Activated T-cell treated with anti-CD3 and anti-CD28 coated beads, Interleukin-2, amount 50 U/mL, for 72 hours (primary cell): ENCODE results near the gene GNAT3. TPM values are rescaled to one million over a fixed set of nuclear protein-coding genes. Genes with fewer than 3 reads are reported as not detected.

Experiments
- ATAC-seq, 2 donors: fragments of 150-1000 bp; cut with Tn5 transposase; replicated peaks in 1 of 2; 2 replicates each; pipeline ENCODE4 v1.10.0; 2021; ENCODE audit warnings: moderate library complexity in 2 of 2, mild to moderate bottlenecking in 1 of 2
- DNase-seq, 2 donors: peaks; one replicate each; pipeline ENCODE4 v3.0.0; 2021 to 2022; ENCODE audit warnings: mixed read lengths in 1 of 2
- H3K27ac Mint-ChIP-seq: one replicate; pipeline ENCODE4 v1.8.0; 2022; ENCODE audit warnings: mild to moderate bottlenecking, moderate library complexity, mixed read lengths
- H3K27me3 Mint-ChIP-seq: one replicate; pipeline ENCODE4 v1.8.0; 2022; ENCODE audit warnings: low read depth, mixed read lengths
- H3K36me3 Mint-ChIP-seq, 2 donors: one replicate each; pipeline ENCODE4 v1.8.0; 2022; ENCODE audit warnings: mixed read lengths in 2 of 2, mild to moderate bottlenecking in 1 of 2; ENCODE audit not compliant: insufficient read depth in 2 of 2
- H3K4me1 Mint-ChIP-seq: one replicate; pipeline ENCODE4 v1.8.0; 2022; ENCODE audit warnings: low read depth, mixed read lengths
- H3K4me3 Mint-ChIP-seq, 2 donors: one replicate each; pipeline ENCODE4 v1.8.0; 2022; ENCODE audit warnings: mild to moderate bottlenecking in 2 of 2, mixed read lengths in 2 of 2, moderate library complexity in 2 of 2
- H3K9me3 Mint-ChIP-seq, 2 donors: one replicate each; pipeline ENCODE4 v1.8.0; 2022; ENCODE audit warnings: mixed read lengths in 2 of 2
- total RNA-seq, 2 donors: library from RNA; stranded (reverse); gene quantifications; one replicate each; pipeline ENCODE4 v1.2.3, GENCODE V29; 2022

GNAT3 gene
- total RNA-seq = not detected

DNA sequence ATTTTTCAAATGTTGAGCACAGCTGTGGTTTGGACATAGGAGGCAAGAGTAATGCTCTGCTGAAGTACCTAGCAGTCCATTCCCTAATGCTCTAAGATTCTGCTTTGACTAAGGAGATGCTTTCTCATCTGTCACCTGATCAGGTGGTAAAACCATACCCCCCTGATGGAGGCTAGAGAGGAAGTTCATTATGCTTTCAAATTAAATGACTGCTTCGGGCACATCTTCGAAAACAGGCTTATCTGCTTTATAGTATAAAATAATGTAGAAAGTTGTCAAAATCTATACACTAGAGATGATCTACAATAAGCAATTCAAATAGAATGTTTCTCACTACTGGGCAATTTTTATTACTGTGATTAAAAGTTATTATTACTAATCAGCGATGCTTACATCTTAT is at the start of gene GNAT3:
GNAT3 (minus strand) TSS at position 101 of the 400 bp plus-strand sequence. CDS start 138 bp downstream, outside the sequence.
- Mint-ChIP-seq H3K4me3 (no peak within 1 kb of the TSS), H3K4me1 (no peaks in the 10 kb centered on the region), H3K9me3 (no peaks in the 10 kb centered on the region), H3K27ac (no peak within 1 kb of the TSS), H3K36me3 (no peaks in the 10 kb centered on the region), H3K27me3 (no peaks in the 10 kb centered on the region)
- no peak for ATAC-seq
- no peak for DNase-seq

DNA sequence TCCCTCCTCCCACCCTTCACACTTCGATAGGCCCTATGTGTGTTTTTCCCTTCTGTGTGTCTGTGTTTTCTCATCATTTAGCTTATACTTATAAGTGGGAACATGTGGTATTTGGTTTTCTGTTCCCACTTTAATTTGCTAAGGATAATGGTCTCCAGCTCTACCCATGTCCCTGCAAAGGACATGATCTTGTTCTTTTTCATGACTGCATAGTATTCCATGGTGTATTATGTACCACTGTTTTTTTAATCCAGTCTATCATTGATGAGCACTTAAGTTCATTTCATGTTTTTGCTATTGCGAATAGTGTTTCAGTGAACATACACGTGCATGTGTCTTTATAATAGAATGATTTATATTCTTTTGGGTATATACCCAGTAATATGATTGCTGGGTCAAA is 46.3 kb upstream of the GNAT3 start:
- ATAC-seq (no peak), DNase-seq (no peak)
- Mint-ChIP-seq H3K4me3 (no peak overlapping the region), H3K9me3 (peaks cover 12 to 17% of the 10 kb centered on the region in 2 donors), H3K27ac (no peak overlapping the region), H3K27me3 (no peaks in the 10 kb centered on the region), H3K36me3 (peaks cover 0 to 7% of the 10 kb centered on the region in 2 donors), H3K4me1 (no peaks in the 10 kb centered on the region)

DNA sequence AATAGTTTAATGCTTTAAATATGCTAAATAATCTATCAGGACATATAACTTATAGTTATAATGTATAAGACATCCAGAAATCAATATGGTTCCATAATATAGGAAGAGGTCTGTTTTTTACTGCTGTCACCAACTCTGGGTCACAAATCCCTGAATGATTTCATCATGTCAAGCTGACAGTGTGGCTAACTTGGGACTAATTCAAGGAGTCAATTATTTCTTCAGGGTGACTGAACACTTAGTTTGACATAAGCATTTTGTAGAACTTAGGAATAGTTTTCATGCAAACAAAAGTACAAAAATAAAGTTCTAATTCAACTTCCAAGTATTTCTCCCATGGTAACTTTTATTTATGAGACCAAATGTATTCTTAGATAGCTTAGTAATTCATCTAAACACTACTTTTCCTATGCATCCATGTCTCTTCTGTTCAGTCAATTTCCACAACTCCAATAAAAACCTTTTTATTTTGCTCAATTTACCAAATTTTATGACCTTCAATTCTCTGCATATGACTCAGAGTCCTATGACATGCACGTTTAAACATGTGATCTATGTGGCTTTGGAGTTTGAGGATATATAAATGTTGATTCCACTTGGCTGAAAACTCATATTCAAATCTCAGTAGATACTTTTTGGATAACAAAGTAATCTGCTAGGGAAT is 40.3 kb upstream of the GNAT3 start:
- H3K27ac Mint-ChIP-seq = no peak overlapping the region
- H3K4me3 Mint-ChIP-seq = no peak overlapping the region
- DNase-seq (no peak), ATAC-seq (no peak)
- peaks cover 2% of the 10 kb centered on the region in 2 donors for H3K9me3 Mint-ChIP-seq
- no peaks in the 10 kb centered on the region for H3K36me3 Mint-ChIP-seq
- H3K27me3 Mint-ChIP-seq = no peaks in the 10 kb centered on the region
- H3K4me1 Mint-ChIP-seq = no peaks in the 10 kb centered on the region

DNA sequence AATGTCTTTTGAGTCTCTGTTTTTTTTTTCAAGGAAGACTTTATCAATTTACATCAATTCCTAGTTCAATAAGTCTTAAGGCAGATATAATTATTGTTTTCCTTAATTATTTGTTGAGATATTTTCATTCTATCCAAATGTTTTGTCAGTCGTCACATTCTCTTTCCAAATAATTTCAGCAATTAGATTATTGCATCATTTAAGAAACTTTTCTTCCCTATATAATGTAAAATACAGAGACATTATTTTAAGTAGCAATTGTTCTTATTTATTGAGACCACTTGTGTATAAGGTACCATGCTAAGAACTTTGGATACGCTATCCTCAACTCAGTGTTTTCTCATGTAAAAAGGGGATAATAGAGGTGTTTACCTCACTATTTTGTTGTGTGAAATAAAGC is 38.1 kb upstream of the GNAT3 start:
- no peaks in the 10 kb centered on the region for H3K36me3 Mint-ChIP-seq
- H3K27ac Mint-ChIP-seq = no peak overlapping the region
- no peak overlapping the region for H3K4me3 Mint-ChIP-seq
- ATAC-seq (no peak), DNase-seq (no peak)
- H3K9me3 Mint-ChIP-seq = peaks cover 2 to 3% of the 10 kb centered on the region in 2 donors
- H3K27me3 Mint-ChIP-seq = no peaks in the 10 kb centered on the region
- H3K4me1 Mint-ChIP-seq = no peaks in the 10 kb centered on the region

DNA sequence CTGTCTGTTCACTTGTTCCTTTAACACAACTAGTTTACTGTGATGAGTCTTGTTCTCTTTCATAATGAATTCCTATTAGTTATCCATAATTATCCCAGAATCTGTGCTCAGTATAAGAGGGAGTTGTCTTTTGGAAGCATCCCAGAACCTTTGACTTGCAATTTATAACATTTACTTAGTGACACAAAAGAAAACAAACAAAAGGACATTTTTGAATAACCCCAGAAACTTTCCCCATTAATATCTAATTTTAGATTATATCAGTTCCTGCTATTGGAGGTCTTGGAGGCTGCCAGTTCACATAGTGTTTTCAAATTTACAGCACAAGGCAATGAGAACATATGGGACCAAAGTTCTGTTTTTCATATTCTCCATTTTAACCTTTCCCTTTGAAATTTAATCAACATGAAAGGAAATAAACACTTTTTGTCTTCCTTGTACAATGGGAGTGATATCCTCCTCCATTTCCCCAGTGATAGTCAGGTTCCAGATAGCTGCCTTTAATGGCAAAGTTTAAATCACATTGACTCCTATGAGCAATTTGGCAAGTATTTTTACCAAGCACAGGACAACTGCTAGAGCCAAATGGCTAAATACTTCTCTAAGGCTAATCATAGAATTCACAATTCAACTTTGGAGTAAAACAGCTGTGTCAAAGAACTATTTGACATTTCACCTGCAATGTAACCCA is 37.1 kb upstream of the GNAT3 start:
- Mint-ChIP-seq H3K4me1 (no peaks in the 10 kb centered on the region), H3K27me3 (no peaks in the 10 kb centered on the region), H3K9me3 (peaks cover 3 to 4% of the 10 kb centered on the region in 2 donors), H3K36me3 (no peaks in the 10 kb centered on the region), H3K4me3 (no peak overlapping the region), H3K27ac (no peak overlapping the region)
- DNase-seq = no peak
- ATAC-seq = no peak

DNA sequence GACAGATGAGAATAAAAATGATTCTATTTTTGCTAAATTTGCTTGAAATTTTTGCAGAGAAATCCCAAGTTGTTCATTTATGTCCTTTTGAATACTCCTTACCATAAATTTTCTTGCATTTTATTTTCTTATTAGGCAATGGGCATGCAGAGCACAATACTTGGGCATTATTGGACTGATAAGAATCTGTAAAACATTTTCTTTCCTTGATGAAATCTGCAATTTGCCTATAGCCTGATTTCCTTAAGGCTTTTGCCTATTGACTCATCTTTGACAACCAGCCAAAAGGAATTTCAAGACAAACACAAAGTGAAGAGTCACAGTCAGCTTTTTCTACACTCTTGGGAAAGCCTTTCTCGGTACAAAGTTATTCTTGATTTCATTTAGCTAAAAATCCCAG is 30.5 kb upstream of the GNAT3 start:
- no peak overlapping the region for H3K4me3 Mint-ChIP-seq
- H3K9me3 Mint-ChIP-seq = peaks cover 2 to 3% of the 10 kb centered on the region in 2 donors
- DNase-seq (no peak), ATAC-seq (no peak)
- H3K4me1 Mint-ChIP-seq = no peaks in the 10 kb centered on the region
- no peaks in the 10 kb centered on the region for H3K36me3 Mint-ChIP-seq
- H3K27me3 Mint-ChIP-seq = no peaks in the 10 kb centered on the region
- no peak overlapping the region for H3K27ac Mint-ChIP-seq

DNA sequence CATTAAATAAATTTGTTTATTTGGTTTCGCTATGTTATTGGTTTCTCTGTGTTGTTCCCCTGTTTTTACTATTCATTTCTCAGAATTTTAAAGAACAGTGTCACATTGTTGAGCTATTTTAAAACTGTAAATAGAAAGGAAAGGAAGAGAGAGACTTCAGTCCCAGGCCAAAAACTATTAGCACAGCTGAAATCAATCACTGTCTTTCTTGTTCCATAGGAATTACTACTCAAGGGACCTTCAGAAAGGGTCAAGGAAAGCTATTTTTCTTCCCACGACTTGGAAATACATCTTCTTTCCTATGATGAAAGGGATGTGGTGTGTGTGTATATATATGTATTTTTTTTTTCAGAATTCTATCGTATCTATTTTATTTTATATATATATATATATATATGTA is 29.0 kb upstream of the GNAT3 start:
- Mint-ChIP-seq H3K36me3 (no peaks in the 10 kb centered on the region), H3K9me3 (peaks cover 0 to 2% of the 10 kb centered on the region in 2 donors), H3K4me3 (no peak overlapping the region), H3K27me3 (no peaks in the 10 kb centered on the region), H3K27ac (no peak overlapping the region), H3K4me1 (no peaks in the 10 kb centered on the region)
- DNase-seq (no peak), ATAC-seq (no peak)

DNA sequence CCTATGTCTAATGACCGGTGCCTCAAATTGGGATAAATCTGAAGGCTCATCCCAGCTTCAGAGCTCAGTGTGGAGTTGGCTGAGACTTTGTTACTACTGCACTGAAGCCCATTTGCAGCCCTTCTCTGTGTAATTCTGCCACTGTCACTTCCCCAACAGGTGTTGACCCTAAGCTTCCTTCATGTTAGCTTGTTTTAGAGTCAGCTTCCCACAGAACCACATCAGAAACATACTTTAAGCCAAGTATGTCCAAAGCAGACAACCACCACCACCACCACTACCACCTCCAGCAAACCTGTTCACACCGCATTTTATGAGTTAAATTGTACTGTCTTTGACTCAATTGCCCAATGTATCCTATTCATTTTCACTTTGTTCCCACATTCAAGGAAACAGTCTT is 25.2 kb upstream of the GNAT3 start:
- H3K4me3 Mint-ChIP-seq = no peak overlapping the region
- H3K27me3 Mint-ChIP-seq = no peaks in the 10 kb centered on the region
- H3K36me3 Mint-ChIP-seq = no peaks in the 10 kb centered on the region
- H3K9me3 Mint-ChIP-seq = no peaks in the 10 kb centered on the region
- no peak overlapping the region for H3K27ac Mint-ChIP-seq
- ATAC-seq (no peak), DNase-seq (no peak)
- H3K4me1 Mint-ChIP-seq = no peaks in the 10 kb centered on the region

DNA sequence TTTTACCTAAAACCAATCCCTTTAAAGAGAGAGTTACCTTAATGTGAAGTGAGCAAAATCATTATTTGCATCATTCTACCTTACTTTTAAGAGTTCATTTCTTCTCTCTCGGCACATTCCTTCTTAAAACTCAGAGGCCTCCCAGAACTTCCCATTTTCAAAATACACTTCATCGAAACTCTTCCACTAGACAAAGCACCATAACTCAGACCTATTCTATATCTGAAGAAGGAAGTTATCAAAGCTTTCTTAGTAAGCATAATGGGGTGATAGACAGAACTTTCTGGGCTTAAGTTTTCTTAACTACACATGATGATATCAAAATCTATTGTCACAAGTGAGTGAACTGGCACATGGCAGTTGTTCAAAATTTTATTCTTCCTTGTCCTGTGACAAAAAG is 24.6 kb upstream of the GNAT3 start:
- no peaks in the 10 kb centered on the region for H3K9me3 Mint-ChIP-seq
- H3K4me1 Mint-ChIP-seq = no peaks in the 10 kb centered on the region
- no peaks in the 10 kb centered on the region for H3K27me3 Mint-ChIP-seq
- no peak overlapping the region for H3K4me3 Mint-ChIP-seq
- no peaks in the 10 kb centered on the region for H3K36me3 Mint-ChIP-seq
- no peak overlapping the region for H3K27ac Mint-ChIP-seq
- DNase-seq (no peak), ATAC-seq (no peak)

DNA sequence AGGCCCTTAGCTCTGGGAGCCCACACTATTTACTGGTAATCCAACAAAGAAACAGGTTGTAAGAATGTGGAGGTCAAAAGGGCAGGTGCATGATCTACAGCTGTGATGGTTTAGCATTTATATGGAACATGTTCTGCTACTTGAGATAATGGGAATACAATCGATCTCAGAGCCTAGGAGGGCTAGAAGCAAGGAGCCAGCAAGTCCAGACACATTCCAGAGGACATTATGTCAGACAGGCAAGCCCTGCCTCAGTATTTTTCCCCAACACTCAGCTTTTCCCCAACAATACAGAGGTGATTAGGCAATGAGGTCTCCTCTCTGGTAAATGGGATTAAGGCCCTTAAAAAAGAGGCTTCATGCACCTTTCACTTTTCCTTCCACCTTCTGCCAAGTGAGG is 21.4 kb upstream of the GNAT3 start:
- no peak overlapping the region for H3K27ac Mint-ChIP-seq

DNA sequence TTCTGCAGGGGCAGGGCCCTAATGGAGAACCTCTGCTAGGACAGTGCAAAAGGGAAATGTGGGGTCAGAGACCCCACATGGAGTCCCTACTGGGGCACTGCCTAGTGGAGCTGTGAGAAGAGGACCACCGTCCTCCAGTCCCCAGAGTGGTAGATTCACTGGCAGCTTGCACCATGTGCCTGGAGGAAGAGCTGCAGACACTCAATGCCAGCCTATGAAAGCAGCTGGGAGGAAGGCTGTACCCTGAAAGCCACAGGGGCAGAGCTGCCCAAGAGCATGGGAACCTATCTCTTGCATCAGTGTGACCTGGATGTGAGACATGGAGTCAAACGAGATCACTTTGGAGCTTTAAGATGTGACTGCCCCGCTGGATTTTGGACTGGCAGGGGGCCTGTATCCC is 20.3 kb upstream of the GNAT3 start:
- Mint-ChIP-seq H3K36me3 (no peaks in the 10 kb centered on the region), H3K9me3 (no peaks in the 10 kb centered on the region), H3K4me3 (no peak overlapping the region), H3K4me1 (no peaks in the 10 kb centered on the region), H3K27ac (no peak overlapping the region), H3K27me3 (no peaks in the 10 kb centered on the region)
- DNase-seq (no peak), ATAC-seq (no peak)

More for the DNA sequence above, 21.4 kb upstream of the GNAT3 start:
- Mint-ChIP-seq H3K4me3 (no peak overlapping the region), H3K9me3 (no peaks in the 10 kb centered on the region), H3K27me3 (no peaks in the 10 kb centered on the region), H3K4me1 (no peaks in the 10 kb centered on the region), H3K36me3 (no peaks in the 10 kb centered on the region)
- no peak for DNase-seq
- no peak for ATAC-seq

DNA sequence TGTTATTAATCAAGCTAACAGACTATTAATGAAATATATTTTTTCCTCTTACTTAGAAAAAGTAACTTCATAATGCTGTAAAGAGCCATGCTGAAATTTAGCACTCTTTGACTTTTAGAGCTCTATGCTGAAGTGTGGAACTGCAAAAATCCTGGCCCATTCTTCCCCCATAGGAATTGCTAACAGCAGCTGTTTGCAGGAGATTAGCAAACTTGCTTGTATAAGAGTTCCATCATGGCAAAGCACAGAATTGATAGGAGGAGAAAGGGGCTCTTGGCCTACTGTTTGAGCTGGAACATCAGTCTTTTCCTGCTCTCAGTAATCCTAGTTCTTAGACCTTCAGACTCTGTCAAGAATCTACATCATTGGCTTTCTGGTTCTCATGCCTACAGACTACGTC is 18.3 kb upstream of the GNAT3 start:
- Mint-ChIP-seq H3K27ac (no peak overlapping the region), H3K4me3 (no peak overlapping the region), H3K9me3 (peaks cover 0 to 2% of the 10 kb centered on the region in 2 donors), H3K4me1 (no peaks in the 10 kb centered on the region), H3K27me3 (no peaks in the 10 kb centered on the region), H3K36me3 (no peaks in the 10 kb centered on the region)
- no peak for DNase-seq
- ATAC-seq = no peak

DNA sequence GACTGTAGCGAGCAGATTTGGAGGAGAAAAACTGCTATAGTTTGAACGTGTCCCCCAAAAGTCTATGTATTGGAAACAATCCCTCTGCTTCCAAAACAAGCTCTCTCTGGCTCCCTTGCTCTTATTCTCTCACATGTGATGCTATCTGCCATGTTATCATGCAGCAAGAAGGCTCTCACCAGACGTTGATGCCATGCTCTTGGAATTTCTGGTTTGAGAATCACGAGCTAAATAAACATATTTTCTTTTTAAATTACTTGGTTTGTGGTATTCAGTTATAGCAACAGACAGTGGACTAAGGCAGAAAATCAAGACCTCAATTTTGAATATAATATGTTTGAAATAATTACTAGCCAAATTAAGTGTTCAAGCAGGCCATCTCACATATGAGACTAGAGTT is 17.5 kb upstream of the GNAT3 start:
- no peak for ATAC-seq
- Mint-ChIP-seq H3K4me3 (no peak overlapping the region), H3K27me3 (no peaks in the 10 kb centered on the region), H3K9me3 (peaks cover 0 to 2% of the 10 kb centered on the region in 2 donors), H3K4me1 (no peaks in the 10 kb centered on the region), H3K36me3 (no peaks in the 10 kb centered on the region), H3K27ac (no peak overlapping the region)
- DNase-seq = no peak

DNA sequence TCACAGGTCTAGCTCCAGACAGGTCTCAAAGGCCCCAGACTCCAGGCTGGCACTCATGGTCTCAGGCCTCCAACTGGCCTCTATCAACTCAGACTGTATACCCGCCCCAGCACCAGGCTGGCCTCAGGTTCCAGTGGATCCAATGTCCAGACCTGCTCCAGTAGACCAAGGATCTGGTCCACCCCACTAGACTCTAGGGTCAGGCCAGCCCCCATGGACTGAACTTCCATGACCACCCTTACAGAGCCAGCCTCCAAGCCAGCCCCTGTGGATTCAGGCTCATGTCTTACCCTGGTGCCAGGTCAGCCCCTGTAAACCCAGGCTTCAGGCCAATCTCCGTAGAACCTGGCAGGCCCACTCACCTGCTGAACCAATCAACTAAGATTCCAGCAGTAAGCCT is 16.8 kb upstream of the GNAT3 start:
- DNase-seq = no peak
- peaks cover 0 to 2% of the 10 kb centered on the region in 2 donors for H3K9me3 Mint-ChIP-seq
- ATAC-seq = no peak
- no peak overlapping the region for H3K4me3 Mint-ChIP-seq
- H3K27me3 Mint-ChIP-seq = no peaks in the 10 kb centered on the region
- H3K27ac Mint-ChIP-seq = no peak overlapping the region
- H3K4me1 Mint-ChIP-seq = no peaks in the 10 kb centered on the region
- H3K36me3 Mint-ChIP-seq = no peaks in the 10 kb centered on the region
